K562 (cell line): ENCODE measurements around the gene RSU1. TPM values are rescaled to one million over a fixed set of nuclear protein-coding genes. Genes with fewer than 3 reads are reported as not detected.
A peak's percentile ranks its signal among the peaks of the same experiment; 100 is the strongest.

Experiments
- ATAC-seq: fragments of 200-7000 bp; cut with Tn5 transposase; 3 replicates; pipeline ENCODE4 v1.9.1; 2020; ENCODE audit warnings: moderate library complexity
- BruUV-seq: library from RNA; stranded (reverse); fragments of 400-500 nt; replicated peaks from 2 replicates; lab custom pipeline; 2021; lab: Mats Ljungman, UMichigan
- CTCF ChIA-PET: fragments of 300-600 bp; formaldehyde crosslinking; extraction: SDS; loops from one replicate; lab custom pipeline; 2021; ENCODE audit warnings: low intra/inter-chr PET ratio; lab: Yijun Ruan, JAX
- POLR2A ChIA-PET: fragments of 300-600, 350-650 bp; sonication (Branson Sonifier 250); formaldehyde crosslinking; extraction: SDS; loops from one replicate; lab custom pipeline; 2021; ENCODE audit warnings: antibody characterized with exemption, inconsistent platforms; lab: Yijun Ruan, JAX
- DNase-seq, 4 experiments: peaks; one replicate each; pipeline versions ENCODE4 v3.0.0 to v3.0.0-alpha.2; 2011 to 2018; ENCODE audit warnings: low spot score in 3 of 4, mixed read lengths in 3 of 4; ENCODE audit errors: extremely low read depth in 1 of 4
- FAIRE-seq: peaks from 2 replicates; lab custom pipeline; 2011; peaks lifted over from hg19 to GRCh38; lab: Jason Lieb, UNC
- H2AFZ ChIP-seq: 2 replicates; pipeline ENCODE4 v1.6.0; 2011; ENCODE audit warnings: low read depth, low read length, control low read depth, inconsistent platforms
- H3K27ac ChIP-seq: fragments of 200-600 bp; 3 replicates; pipeline ENCODE4 v1.8.0; 2011; ENCODE audit warnings: low read depth, mild to moderate bottlenecking, control low read depth, inconsistent platforms, low read length, moderate library complexity, mixed read lengths; ENCODE audit errors: extremely low read depth
- H3K27me3 ChIP-seq, 2 experiments: fragments of 300-600 bp in 1 of 2; 2 replicates in 1 of 2; 3 replicates in 1 of 2; pipeline versions ENCODE4 v1.6.0 to v1.8.0; 2011; ENCODE audit warnings: inconsistent platforms in 2 of 2, low read length in 2 of 2, mild to moderate bottlenecking in 1 of 2, mixed read lengths in 1 of 2, moderate library complexity in 1 of 2; ENCODE audit not compliant: control insufficient read depth in 2 of 2, insufficient read depth in 2 of 2
- H3K36me3 ChIP-seq: fragments of 300-600 bp; 3 replicates; pipeline ENCODE4 v1.8.0; 2011; ENCODE audit warnings: mild to moderate bottlenecking, low read length, inconsistent platforms; ENCODE audit not compliant: control insufficient read depth, insufficient read depth
- H3K4me1 ChIP-seq, 2 experiments: fragments of 200-600 bp in 1 of 2; replicated peaks in 1 of 2; 2 replicates in 1 of 2; 3 replicates in 1 of 2; pipeline versions ENCODE4 v1.5.1 to v1.8.0; 2011; ENCODE audit warnings: inconsistent platforms in 2 of 2, low read length in 2 of 2, mild to moderate bottlenecking in 1 of 2, mixed read lengths in 1 of 2, moderate library complexity in 1 of 2; ENCODE audit not compliant: control insufficient read depth in 2 of 2, insufficient read depth in 2 of 2
- H3K4me2 ChIP-seq: 2 replicates; pipeline ENCODE4 v1.6.1; 2011; ENCODE audit warnings: low read length, control low read depth, inconsistent platforms, mixed read lengths; ENCODE audit not compliant: insufficient read depth
- H3K4me3 ChIP-seq: fragments of 200-600 bp; sonication (generic), shearing (Covaris generic); 2 replicates; pipeline ENCODE4 v1.5.1; 2016; ENCODE audit warnings: control low read depth, inconsistent platforms
- H3K79me2 ChIP-seq: fragments of 200-600 bp; 3 replicates; pipeline ENCODE4 v1.8.0; 2011; ENCODE audit warnings: low read length, inconsistent platforms; ENCODE audit not compliant: control insufficient read depth, insufficient read depth
- H3K9ac ChIP-seq, 2 experiments: 2 replicates each; pipeline versions ENCODE4 v1.6.0 to v1.6.1; 2011; ENCODE audit warnings: low read depth in 2 of 2, low read length in 2 of 2, control low read depth in 1 of 2, inconsistent platforms in 1 of 2, mild to moderate bottlenecking in 1 of 2, mixed read lengths in 1 of 2; ENCODE audit not compliant: insufficient read depth in 1 of 2
- H3K9me1 ChIP-seq: one replicate; pipeline ENCODE4 v1.6.0; 2011; ENCODE audit warnings: inconsistent platforms, mild to moderate bottlenecking, low read length, moderate library complexity; ENCODE audit not compliant: control insufficient read depth, insufficient read depth
- H3K9me3 ChIP-seq: replicated peaks from 2 replicates; pipeline ENCODE4 v1.5.1; 2011; ENCODE audit warnings: low read depth, low read length, inconsistent platforms; ENCODE audit not compliant: control insufficient read depth, insufficient read depth
- H4K20me1 ChIP-seq: replicated peaks from 2 replicates; pipeline ENCODE4 v1.6.1; 2011; ENCODE audit warnings: low read length, inconsistent platforms, mixed read lengths; ENCODE audit not compliant: control insufficient read depth, insufficient read depth
- CHAMP1 ChIP-seq: fragments of 450-650 bp; IDR thresholded peaks from 2 replicates; pipeline ENCODE4 v1.6.1; 2016; ENCODE audit warnings: mild to moderate bottlenecking
- ETV6 ChIP-seq, 3 experiments: fragments of 150-350 bp in 1 of 3; sonication (generic) in 1 of 3; formaldehyde crosslinking in 1 of 3; IDR thresholded peaks; 2 replicates each; pipeline versions ENCODE4 v1.6.1 to v1.8.0; 2014 to 2022; ENCODE audit warnings: borderline replicate concordance in 2 of 3, low read depth in 2 of 3, antibody characterized with exemption in 1 of 3, low read length in 1 of 3, mild to moderate bottlenecking in 1 of 3, missing genetic modification reagents in 1 of 3
- MTA1 ChIP-seq: fragments of 450-650 bp; IDR thresholded peaks from 2 replicates; pipeline ENCODE4 v1.6.1; 2017; ENCODE audit warnings: borderline replicate concordance
- PHB ChIP-seq: fragments of 250-450 bp; sonication (Bioruptor Pico); IDR thresholded peaks from 2 replicates; pipeline ENCODE4 v1.5.0; 2021
- SREBF1 ChIP-seq: fragments of 150-350 bp; IDR thresholded peaks from 2 replicates; pipeline ENCODE4 v1.6.1; 2014; ENCODE audit warnings: antibody characterized with exemption, low read depth, low read length, borderline replicate concordance
- ZNF507 ChIP-seq: conservative IDR thresholded peaks from 2 replicates; pipeline ENCODE4 v1.6.1; 2017; ENCODE audit warnings: missing genetic modification characterization, missing compliant biosample characterization
- ZNF77 ChIP-seq: fragments of 250-450 bp; sonication (Bioruptor Pico); IDR thresholded peaks from 2 replicates; pipeline ENCODE4 v1.5.0; 2020
- WGBS: fragments of 100-300 bp; shearing (Covaris generic); methylation state at CpG from one replicate; pipeline ENCODE4 v1.1.6; 2016; ENCODE audit warnings: low coverage, mixed read lengths; ENCODE audit not compliant: insufficient coverage; ENCODE audit errors: missing lambda C conversion rate; 5-methylcytosine and 5-hydroxymethylcytosine counted together
- in situ Hi-C: fragments of 300-500 bp; cut with MboI; formaldehyde crosslinking; loops from 4 replicates; pipeline ENCODE4 v1.15.0; 2018; ENCODE audit warnings: inconsistent platforms, mixed read lengths
- intact Hi-C: fragments of 100-400 bp; cut with micrococcal nuclease; formaldehyde crosslinking; loops from 2 replicates; pipeline ENCODE4 v1.14.2; 2022
- polyA plus RNA-seq, 8 experiments: library from polyadenylated mRNA; depleted of rRNA in 4 of 8; stranded (reverse) in 5 of 8; unstranded in 3 of 8; fragments of >200 nt; fragmentation: Nextera tagmentation in 2 of 8; fragmentation: Illumina TruSeq in 1 of 8; extraction: Ambion mirVana in 2 of 8; extraction: Trizol in 1 of 8; gene quantifications; 2 replicates each; pipeline versions ENCODE4 v1.2.1 to v1.2.3, GENCODE V29; 2011 to 2014; ENCODE audit warnings: inconsistent platforms in 1 of 8, missing spikeins in 1 of 8
- total RNA-seq, 7 experiments: library from RNA; depleted of rRNA in 6 of 7; stranded (reverse); fragments of >200 nt in 6 of 7; fragmentation: Illumina TruSeq in 2 of 7; extraction: Trizol in 2 of 7; gene quantifications; 2 replicates each; pipeline versions ENCODE4 v1.2.1 to v1.2.3, GENCODE V29; 2011 to 2021; ENCODE audit warnings: low replicate concordance in 1 of 7

RSU1 gene
- total and polyA plus RNA-seq, 9 of the 15 experiments (the other 6 are each of a cell fraction or from before 2014, with no cell fraction given) = 18.8 to 67.3 (median 31.5) TPM

DNA sequence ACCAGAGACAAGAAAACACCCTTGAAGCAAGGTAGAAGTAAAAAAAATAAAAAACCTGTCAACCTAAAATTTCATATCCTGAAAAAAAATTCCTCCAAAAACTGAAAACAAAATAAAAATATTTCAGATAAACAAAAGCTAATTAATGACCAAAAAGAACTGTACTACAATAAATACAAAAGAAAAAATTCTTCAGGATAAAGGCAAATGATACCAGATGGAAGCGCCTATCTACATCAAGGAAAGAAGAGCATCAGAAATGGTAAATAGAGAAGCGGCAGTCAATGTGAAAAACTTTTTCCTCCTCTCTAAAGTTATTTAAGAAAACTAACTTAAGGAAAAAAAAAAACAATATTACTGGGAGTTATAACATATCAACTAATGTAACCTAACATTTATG is 79.8 kb downstream of the RSU1 start:
- Histone ChIP-seq H3K27ac (no peak overlapping the region), H3K9ac (no peak overlapping the region), H3K27me3 (no peaks in the 10 kb centered on the region), H3K4me2 (no peak overlapping the region), H3K4me1 (no peaks in the 10 kb centered on the region)
- CTCF ChIA-PET = no interaction called here
- no peak for ATAC-seq
- no peak for DNase-seq
- in situ Hi-C loops = no loop called here
- no peak for TF ChIP-seq ZNF77 (CRISPR knock-in tag)
- TF ChIP-seq ZNF507 = peak; percentile 91
- TF ChIP-seq, all 486 proteins: peak for 1
- H2AFZ ChIP-seq = no peak overlapping the region
- no peaks in the 10 kb centered on the region for H3K79me2 ChIP-seq
- no TSS peak for BruUV-seq
- intact Hi-C loops = no loop called here
- 84% methylated on average over 2 of the region's 2 CpGs for WGBS
- H3K9me1 ChIP-seq = no peaks in the 10 kb centered on the region
- H3K9me3 ChIP-seq = no peaks in the 10 kb centered on the region
- no peaks in the 10 kb centered on the region for H3K36me3 ChIP-seq
- FAIRE-seq = no peak
- POLR2A ChIA-PET = no interaction called here
- no peak overlapping the region for H3K4me3 ChIP-seq
- H4K20me1 ChIP-seq = no peaks in the 10 kb centered on the region

DNA sequence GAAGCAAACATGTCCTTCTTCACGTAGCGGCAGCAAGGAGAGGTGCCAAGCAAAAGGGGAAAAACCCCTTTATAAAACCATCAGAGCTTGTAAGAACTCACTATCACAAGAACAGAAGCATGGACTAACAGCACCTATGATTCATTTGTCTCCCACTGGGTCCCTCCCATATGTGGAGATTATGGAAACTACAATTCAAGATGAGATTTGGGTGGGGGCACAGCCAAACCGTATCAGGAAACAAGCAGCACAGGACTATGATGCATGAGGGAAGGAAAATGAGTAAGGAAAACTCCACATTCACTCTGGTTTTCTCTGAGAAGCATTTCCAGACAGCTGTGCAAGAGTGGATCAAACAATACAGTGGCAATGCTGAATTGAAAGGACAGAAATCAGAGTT is 81.6 kb downstream of the RSU1 start:
- Histone ChIP-seq H3K27me3 (no peaks in the 10 kb centered on the region), H3K9me3 (no peaks in the 10 kb centered on the region), H3K4me2 (no peak overlapping the region), H3K9me1 (no peaks in the 10 kb centered on the region), H3K4me1 (no peaks in the 10 kb centered on the region), H3K9ac (no peak overlapping the region), H3K36me3 (no peaks in the 10 kb centered on the region), H3K79me2 (no peaks in the 10 kb centered on the region), H3K27ac (no peak overlapping the region), H3K4me3 (no peak overlapping the region), H2AFZ (no peak overlapping the region), H4K20me1 (no peaks in the 10 kb centered on the region)
- CTCF ChIA-PET = no interaction called here
- TF ChIP-seq PHB (CRISPR knock-in tag) = no peak
- no peak for TF ChIP-seq MTA1
- TF ChIP-seq ETV6 (IDR thresholded peaks at IDR 0.05; ENCODE audit: borderline replicate concordance in 1 of 2, low read depth in 2 of 2, low read length in 1 of 2) = no peak
- no peak for TF ChIP-seq ETV6 (CRISPR knock-in tag; IDR thresholded peaks at IDR 0.05; ENCODE audit: borderline replicate concordance)
- TF ChIP-seq CHAMP1 = no peak
- TF ChIP-seq SREBF1 = no peak
- 49% methylated on average over 3 of the region's 3 CpGs for WGBS
- BruUV-seq = no TSS peak
- DNase-seq (no peak), FAIRE-seq (no peak), ATAC-seq (no peak)
- intact Hi-C loops (no loop called here), in situ Hi-C loops (no loop called here)
- POLR2A ChIA-PET = no interaction called here
